ENCODE data around the gene MBD3L4.

- TF ChIP-seq ZNF781 (CRISPR knock-in tag; IDR thresholded peaks at IDR 0.05; ENCODE audit: borderline replicate concordance, not compliant biosample characterization) = no peak
- TF ChIP-seq ZNF24 (IDR thresholded peaks at IDR 0.05) = no peak
- no peak for TF ChIP-seq POLR2AphosphoS2 (IDR thresholded peaks at IDR 0.05; ENCODE audit: low read depth, low read length)
- TF ChIP-seq, protein P1, sequence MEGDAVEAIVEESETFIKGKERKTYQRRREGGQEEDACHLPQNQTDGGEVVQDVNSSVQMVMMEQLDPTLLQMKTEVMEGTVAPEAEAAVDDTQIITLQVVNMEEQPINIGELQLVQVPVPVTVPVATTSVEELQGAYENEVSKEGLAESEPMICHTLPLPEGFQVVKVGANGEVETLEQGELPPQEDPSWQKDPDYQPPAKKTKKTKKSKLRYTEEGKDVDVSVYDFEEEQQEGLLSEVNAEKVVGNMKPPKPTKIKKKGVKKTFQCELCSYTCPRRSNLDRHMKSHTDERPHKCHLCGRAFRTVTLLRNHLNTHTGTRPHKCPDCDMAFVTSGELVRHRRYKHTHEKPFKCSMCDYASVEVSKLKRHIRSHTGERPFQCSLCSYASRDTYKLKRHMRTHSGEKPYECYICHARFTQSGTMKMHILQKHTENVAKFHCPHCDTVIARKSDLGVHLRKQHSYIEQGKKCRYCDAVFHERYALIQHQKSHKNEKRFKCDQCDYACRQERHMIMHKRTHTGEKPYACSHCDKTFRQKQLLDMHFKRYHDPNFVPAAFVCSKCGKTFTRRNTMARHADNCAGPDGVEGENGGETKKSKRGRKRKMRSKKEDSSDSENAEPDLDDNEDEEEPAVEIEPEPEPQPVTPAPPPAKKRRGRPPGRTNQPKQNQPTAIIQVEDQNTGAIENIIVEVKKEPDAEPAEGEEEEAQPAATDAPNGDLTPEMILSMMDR (CRISPR knock-in tag; IDR thresholded peaks at IDR 0.05) = no peak
- TF ChIP-seq ZBTB33 (CRISPR knock-in tag; IDR thresholded peaks at IDR 0.05) = no peak
- no peak for TF ChIP-seq TBX3 (IDR thresholded peaks at IDR 0.05; ENCODE audit: borderline replicate concordance)
These were observed 23.9 kb upstream of the MBD3L4 start for GRCh38 chr19:7063764-7064418.
